ENCODE measurements around the gene WDR13. TPM values are rescaled to one million over a fixed set of nuclear protein-coding genes. Genes with fewer than 3 reads are reported as not detected.

The WDR13 gene
- total and polyA plus RNA-seq, 12 donors, result 121 to 352 (median 159) TPM

GRCh38 chrX:48573690-48574269, 23.5 kb upstream of the WDR13 start:
- Histone ChIP-seq H3K4me3 (peak overlapping the region; percentile 14 to 87 (median 77)), H3K36me3 (peaks cover 0 to 39% (median 30%) of the 10 kb centered on the region in 9 donors), H3K9me3 (no peaks in the 10 kb centered on the region), H3K27ac (peak overlapping the region; percentile 91 to 100 (median 99)), H3K4me1 (peaks cover 8 to 24% (median 14%) of the 10 kb centered on the region in 9 donors), H3K27me3 (no peaks in the 10 kb centered on the region)
- ATAC-seq (peak; percentile 2 to 43 (median 24)), DNase-seq (peak; percentile 42 to 52)
- TF ChIP-seq CTCF (IDR thresholded peaks at IDR 0.05), result no peak
- intact Hi-C loops (cut with DNase I), result loop anchor here in 3 of 10 donors (2.0 to 10.0 kb wide), 3 partner anchors 17 to 1339 kb away; partner anchors contain the start of genes PORCN (in 1 of the 3) and USP11 (in 1 of the 3)
- WGBS, 2 donors, result 22 to 23% methylated on average over 19 of the region's 19 CpGs

- Histone ChIP-seq H3K27ac (peak within 1 kb of the TSS; percentile 91 to 100 (median 99)), H3K36me3 (peaks cover 0 to 46% (median 30%) of the 10 kb centered on the region in 9 donors), H3K4me1 (peaks cover 8 to 24% (median 14%) of the 10 kb centered on the region in 9 donors), H3K27me3 (no peaks in the 10 kb centered on the region), H3K9me3 (no peaks in the 10 kb centered on the region), H3K4me3 (peak within 1 kb of the TSS; percentile 56 to 87 (median 78))
- intact Hi-C loops (cut with DNase I), result loop anchor here in 3 of 10 donors (2.0 to 10.0 kb wide), 3 partner anchors 16 to 1340 kb away; partner anchors contain the start of genes PORCN (in 1 of the 3) and USP11 (in 1 of the 3)
- ATAC-seq (peak; percentile 95 to 99 (median 98)), DNase-seq (peak; percentile 91 to 94)
- peak; percentile 11 to 63 (median 46) for TF ChIP-seq CTCF (IDR thresholded peaks at IDR 0.05)
- 0% methylated on average over 62 to 71 of the region's 71 CpGs for WGBS, 2 donors
Observed at GRCh38 chrX:48574270-48575266, 22.7 kb upstream of the WDR13 start, which contains the start of gene RBM3. RBM3 (plus strand) TSS chrX:48574484; CDS start chrX:48575181, 697 bp downstream.

GRCh38 chrX:48575642-48576041, 21.6 kb upstream of the WDR13 start:
- intact Hi-C loops (cut with DNase I), result loop anchor here in 3 of 10 donors (2.0 to 10.0 kb wide), 3 partner anchors 15 to 1341 kb away; partner anchors contain the start of genes PORCN (in 1 of the 3) and USP11 (in 1 of the 3)
- H3K27me3 ChIP-seq, result no peaks in the 10 kb centered on the region
- H3K4me1 ChIP-seq, result peaks cover 8 to 24% (median 14%) of the 10 kb centered on the region in 9 donors
- no peak for TF ChIP-seq CTCF (IDR thresholded peaks at IDR 0.05)
- peak overlapping the region in 9 of 10 donors; percentile 56 to 87 (median 78) for H3K4me3 ChIP-seq
- peaks cover 0 to 49% (median 30%) of the 10 kb centered on the region in 9 donors for H3K36me3 ChIP-seq
- no peaks in the 10 kb centered on the region for H3K9me3 ChIP-seq
- 60 to 69% methylated on average over 13 of the region's 13 CpGs for WGBS, 2 donors
- peak overlapping the region in 7 of 10 donors; percentile 10 to 99 (median 99) for H3K27ac ChIP-seq
- DNase-seq (no peak), ATAC-seq (no peak)

Data from heart right ventricle (tissue), 16 donors.